8988T (cell line): ENCODE results near the gene GJE1.
A peak's percentile ranks its signal among the peaks of the same experiment; 100 is the strongest.
"Not testable (repeated sequence)": the region's sequence is repeated elsewhere in the genome, so short reads cannot be mapped to it uniquely, and the experiment has no call there.

ENCODE experiments used
- DNase-seq: peaks from one replicate; pipeline ENCODE4 v3.0.0; 2011

Gene GJE1

GRCh38 chr6:142132625-142133024, at the start of gene GJE1:
Gene GJE1, plus strand, starts transcription at chr6:142132925. Its CDS starts 234 bp downstream, at chr6:142133159.
- DNase-seq: no peak

GRCh38 chr6:142087950-142088857, 44.5 kb upstream of the GJE1 start:
- DNase-seq: no peak

GRCh38 chr6:142088858-142089216, 43.9 kb upstream of the GJE1 start:
- no peak for DNase-seq

GRCh38 chr6:142104820-142105219, 27.9 kb upstream of the GJE1 start:
- DNase-seq: not testable (repeated sequence)

- not testable (repeated sequence) for DNase-seq
These were observed 21.9 kb upstream of the GJE1 start for GRCh38 chr6:142110820-142111219.

- DNase-seq: no peak
These were observed 20.2 kb upstream of the GJE1 start for GRCh38 chr6:142112451-142113061.

- DNase-seq: no peak
These were observed 15.4 kb upstream of the GJE1 start for GRCh38 chr6:142117366-142117765.

- no peak for DNase-seq
These were observed 14.4 kb upstream of the GJE1 start for GRCh38 chr6:142118328-142118727.

GRCh38 chr6:142118925-142119324, 13.8 kb upstream of the GJE1 start:
- no peak for DNase-seq

GRCh38 chr6:142121342-142121741, 11.4 kb upstream of the GJE1 start:
- DNase-seq: no peak

GRCh38 chr6:142130814-142131213, 1.9 kb upstream of the GJE1 start:
- no peak for DNase-seq

- DNase-seq: no peak
These were observed 6.2 kb downstream of the GJE1 start for GRCh38 chr6:142138876-142139275.

- DNase-seq: not testable (repeated sequence)
These were observed 8.8 kb downstream of the GJE1 start for GRCh38 chr6:142141531-142141930.

- DNase-seq: peak; percentile 46
These were observed 14.3 kb downstream of the GJE1 start, which contains the start of the genes NMBR and VTA1 for GRCh38 chr6:142146828-142147662. Gene NMBR, minus strand, starts transcription at chr6:142147122. Its CDS starts 58,464 bp downstream, at chr6:142088658. Gene VTA1, plus strand, starts transcription at chr6:142147263. Its CDS starts 25 bp downstream, at chr6:142147288.

- no peak for DNase-seq
These were observed 20.0 kb downstream of the GJE1 start for GRCh38 chr6:142152746-142153145.

GRCh38 chr6:142153196-142153595, 20.5 kb downstream of the GJE1 start:
- no peak for DNase-seq

- no peak for DNase-seq
These were observed 21.6 kb downstream of the GJE1 start for GRCh38 chr6:142154336-142154735.

GRCh38 chr6:142155091-142155490, 22.4 kb downstream of the GJE1 start:
- DNase-seq: no peak

GRCh38 chr6:142155895-142156757, 23.4 kb downstream of the GJE1 start:
- DNase-seq: no peak

- not testable (repeated sequence) for DNase-seq
These were observed 24.0 kb downstream of the GJE1 start for GRCh38 chr6:142156758-142157068.

- no peak for DNase-seq
These were observed 30.1 kb downstream of the GJE1 start for GRCh38 chr6:142162780-142163179.

- no peak for DNase-seq
These were observed 32.5 kb downstream of the GJE1 start for GRCh38 chr6:142165227-142165626.
